Measurements from ENCODE around the gene MYOCD.
A peak's percentile ranks its signal among the peaks of the same experiment; 100 is the strongest.

The MYOCD gene

DNA sequence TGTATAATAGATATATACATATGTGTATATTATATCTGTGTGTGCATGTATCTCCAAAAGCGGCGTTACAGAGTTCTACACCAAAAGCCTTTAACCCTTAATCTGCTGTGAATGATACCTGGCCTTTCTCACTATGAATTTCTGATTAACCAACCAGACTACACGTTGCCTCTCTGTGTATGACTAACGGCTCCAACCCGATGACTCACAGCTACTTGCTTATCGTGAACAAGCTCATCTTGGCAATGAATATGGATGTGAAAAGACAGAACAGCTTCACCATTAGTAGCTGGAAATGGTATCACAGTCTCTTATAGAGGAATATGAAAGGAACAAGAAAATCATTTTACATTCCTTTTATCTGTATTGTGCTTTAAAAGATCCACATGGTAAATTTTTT lies 99.9 kb downstream of the MYOCD start:
- DNase-seq (ENCODE audit: low read depth): no peak

DNA sequence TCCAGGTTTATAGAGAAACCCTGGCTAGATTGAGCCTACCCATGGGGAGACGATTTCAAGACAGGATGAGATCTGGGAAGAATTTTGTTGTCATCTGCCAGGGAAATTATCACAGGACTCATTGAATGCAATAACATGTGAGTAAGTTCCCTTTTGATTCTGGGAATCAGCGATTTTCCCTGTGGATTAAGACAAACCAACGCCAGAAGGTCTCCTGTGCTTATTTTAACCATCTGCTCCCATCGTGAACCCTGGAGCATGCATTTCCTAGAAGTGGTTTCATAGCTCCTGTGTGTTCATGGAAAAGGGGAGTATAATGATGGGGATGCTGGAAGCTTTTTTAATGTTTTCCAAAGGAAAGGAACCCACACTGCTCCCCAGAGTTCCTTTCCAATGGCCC lies 102.6 kb downstream of the MYOCD start:
- DNase-seq (ENCODE audit: low read depth): no peak

DNA sequence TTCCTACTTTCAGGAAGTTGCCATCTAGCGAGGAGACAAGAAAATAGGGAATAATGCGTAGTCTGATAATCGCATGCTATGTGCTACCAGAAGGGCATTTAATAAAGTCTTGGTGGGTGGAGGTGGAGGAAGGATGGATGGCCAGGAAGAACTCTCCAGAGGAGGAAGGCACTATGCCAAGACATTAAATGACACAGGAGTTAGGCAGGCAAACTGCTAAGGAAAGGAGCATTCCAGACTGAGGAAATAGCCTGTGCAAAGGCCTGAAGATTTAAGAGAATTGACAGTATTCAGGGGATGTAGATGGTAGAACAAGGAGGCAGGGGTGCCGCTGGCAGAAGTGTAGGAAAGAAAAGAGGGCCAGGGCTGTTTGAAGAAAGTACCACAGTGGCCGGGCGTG lies 104.3 kb downstream of the MYOCD start:
- no peak for DNase-seq (ENCODE audit: low read depth)

GRCh38 chr17:12773153-12773552 lies 107.5 kb downstream of the MYOCD start:
- no peak for DNase-seq (ENCODE audit: low read depth)

- peak; percentile 19 for DNase-seq (ENCODE audit: low read depth)
Measured at GRCh38 chr17:12789075-12789480, 123.4 kb downstream of the MYOCD start.

DNA sequence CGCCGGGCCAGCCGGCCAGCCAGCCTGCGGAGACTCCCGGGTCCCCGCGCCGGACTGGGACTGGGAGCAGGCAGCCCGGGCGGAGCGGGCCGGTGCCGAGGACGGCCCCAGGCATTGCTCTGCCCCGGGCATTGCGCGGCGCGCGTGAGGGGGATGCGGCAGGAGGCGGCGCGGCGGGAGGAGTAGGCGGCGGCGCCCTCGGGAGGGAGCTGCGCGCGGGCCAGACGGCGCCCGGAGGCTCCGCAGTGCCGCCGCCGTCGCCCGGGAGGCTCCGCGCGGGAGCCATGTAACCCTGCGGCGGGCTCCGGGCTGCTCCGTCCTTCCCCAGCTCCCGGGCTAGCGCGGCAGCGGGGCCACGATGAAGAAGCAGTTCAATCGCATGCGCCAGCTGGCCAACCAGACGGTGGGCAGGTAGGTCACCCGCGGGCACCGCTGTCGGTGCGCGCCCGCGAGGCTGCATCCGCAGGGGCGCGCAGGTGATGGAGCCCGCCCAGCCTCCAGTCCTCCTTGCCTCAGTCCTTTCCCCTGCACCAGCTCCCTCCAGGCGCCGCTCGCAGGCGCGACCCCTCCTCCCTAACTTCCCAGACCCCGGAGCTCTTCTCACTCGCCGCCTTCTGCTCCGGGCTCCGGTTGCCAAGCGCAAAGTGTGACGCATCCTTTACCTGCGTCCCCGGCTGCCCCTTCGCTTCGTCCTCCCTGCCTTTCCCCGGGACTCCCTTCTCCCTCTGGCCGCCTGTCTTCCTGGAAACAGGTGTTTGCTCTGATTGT lies 124.0 kb downstream of the MYOCD start, which contains the start of gene ARHGAP44:
TSS of gene ARHGAP44 (plus strand) at position 18 of the 768 bp plus-strand sequence. CDS start at position 359, 341 bp downstream.
- DNase-seq (ENCODE audit: low read depth): peak; percentile 1

GRCh38 chr17:12790249-12791106 lies 124.8 kb downstream of the MYOCD start:
- no peak for DNase-seq (ENCODE audit: low read depth)

DNA sequence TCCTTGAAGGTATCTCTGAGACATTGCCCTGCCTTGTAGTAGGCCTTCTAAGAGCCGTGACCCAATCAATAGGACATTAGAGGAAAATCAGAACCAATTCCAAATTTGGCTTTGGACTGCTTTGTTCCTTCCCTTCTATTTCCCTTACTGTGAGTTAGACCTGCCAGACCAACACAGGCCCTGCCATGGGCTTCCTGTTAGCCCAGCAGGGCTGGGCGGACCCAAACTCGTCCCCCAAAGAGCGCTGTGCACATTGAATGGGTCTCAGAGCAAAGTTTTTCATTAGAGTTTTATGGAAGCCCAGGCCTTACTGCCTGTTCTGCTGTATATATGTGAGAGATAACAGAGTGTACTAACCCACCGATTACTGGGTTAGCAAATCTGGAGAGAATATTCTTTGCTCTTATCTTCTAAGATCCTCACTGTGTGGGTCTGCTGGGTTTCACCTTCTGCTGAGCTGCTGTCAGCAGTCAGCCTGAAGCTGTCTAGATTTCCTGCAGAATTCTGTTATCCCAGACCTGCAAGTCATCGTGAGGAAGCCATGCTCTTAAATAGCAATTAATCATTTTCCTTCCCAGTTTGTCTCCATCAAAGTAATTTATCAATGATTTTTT lies 129.3 kb downstream of the MYOCD start:
- no peak for DNase-seq (ENCODE audit: low read depth)

GRCh38 chr17:12800855-12801365 lies 135.2 kb downstream of the MYOCD start:
- DNase-seq (ENCODE audit: low read depth): no peak

DNA sequence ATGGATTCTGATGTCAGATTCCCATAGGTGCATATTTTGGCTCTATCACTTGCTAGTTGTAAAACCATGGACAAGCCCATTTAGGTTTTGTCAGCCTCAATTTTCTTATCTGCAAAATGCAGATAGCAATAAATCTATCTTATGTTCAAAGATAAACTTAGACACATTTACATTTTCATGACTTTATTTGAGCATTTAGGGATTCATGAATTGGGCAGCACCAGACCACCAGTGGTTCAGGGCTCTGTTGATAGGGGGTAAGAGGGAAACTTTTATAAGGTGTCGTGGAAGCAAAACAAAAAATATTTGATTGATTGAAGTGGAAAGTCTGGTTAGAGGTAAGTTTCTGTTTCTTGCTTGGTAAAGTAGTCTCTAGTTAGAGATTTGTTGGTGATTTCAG lies 140.9 kb downstream of the MYOCD start:
- no peak for DNase-seq (ENCODE audit: low read depth)

- DNase-seq (ENCODE audit: low read depth): no peak
Measured at GRCh38 chr17:12808723-12809122, 143.0 kb downstream of the MYOCD start.

DNA sequence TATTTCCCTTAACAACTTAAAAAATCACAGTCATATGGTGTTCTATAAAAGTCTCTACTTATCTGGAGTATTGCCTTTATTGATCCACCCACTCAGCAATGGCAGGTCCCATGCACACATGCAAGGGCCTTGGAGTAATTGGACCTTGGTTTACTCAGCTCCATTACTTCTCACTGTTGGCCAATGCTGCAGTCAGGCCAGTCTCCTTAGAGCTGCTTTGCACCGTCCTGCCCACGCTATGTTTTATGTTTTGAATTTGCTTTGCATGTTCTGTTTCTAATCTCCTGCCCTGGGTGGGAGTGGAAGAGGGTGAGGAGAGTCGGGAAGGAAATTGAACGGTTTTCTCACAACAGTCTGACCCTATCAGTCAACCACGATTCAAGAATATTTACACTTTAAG lies 147.2 kb downstream of the MYOCD start:
- DNase-seq (ENCODE audit: low read depth): no peak

DNA sequence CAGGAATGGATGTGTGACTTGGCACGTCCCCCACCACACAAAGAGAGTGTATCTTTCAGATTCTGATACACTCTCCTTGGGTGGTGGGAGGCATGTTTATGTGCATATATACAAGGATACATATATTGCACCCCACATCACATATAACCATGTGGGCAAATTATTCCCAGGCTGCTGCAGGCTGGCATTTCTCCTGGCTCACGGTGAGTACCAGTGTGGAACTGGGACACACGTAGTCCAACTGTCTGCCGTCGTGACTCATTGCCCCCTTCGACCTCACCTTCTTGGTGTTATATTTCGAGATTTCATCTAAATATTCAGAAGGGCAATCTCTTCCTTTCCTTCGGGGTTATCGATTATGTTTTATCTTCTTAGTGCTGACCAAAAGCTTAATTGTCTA lies 148.0 kb downstream of the MYOCD start:
- no peak for DNase-seq (ENCODE audit: low read depth)

- DNase-seq (ENCODE audit: low read depth): no peak
Measured at GRCh38 chr17:12814718-12815117, 149.0 kb downstream of the MYOCD start.

DNA sequence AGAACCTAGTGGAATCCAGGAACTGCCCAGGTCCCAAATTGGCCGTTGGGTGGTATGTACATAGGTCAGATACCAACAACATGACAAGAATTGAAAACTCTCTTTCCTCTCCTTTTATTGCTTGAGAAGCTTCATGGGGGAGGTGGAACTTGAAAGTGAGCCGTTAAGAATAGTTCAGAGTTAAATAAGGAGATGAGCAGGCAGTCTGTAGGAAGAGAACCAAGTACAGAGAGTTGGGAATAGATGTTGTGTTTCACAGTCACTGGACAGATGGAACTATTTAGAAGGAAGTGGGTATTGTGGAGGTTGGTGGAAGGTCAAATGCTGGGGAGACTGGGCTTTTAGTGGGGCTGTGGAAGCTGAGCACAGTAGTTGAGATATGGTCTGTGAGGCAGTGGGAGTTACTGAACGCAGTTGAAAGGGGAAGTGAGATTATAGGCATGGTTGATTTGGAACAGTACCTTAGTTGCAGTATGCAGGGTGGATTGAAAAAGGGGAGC lies 150.0 kb downstream of the MYOCD start:
- no peak for DNase-seq (ENCODE audit: low read depth)

Measured in activated T-cell treated with anti-CD3 and anti-CD28 coated beads for 48 hours (primary cell).